ENCODE results near the gene REL. TPM values are rescaled to one million over a fixed set of nuclear protein-coding genes. Genes with fewer than 3 reads are reported as not detected.

Gene REL
- total RNA-seq, 1 experiment from 2014 or later: 6.2 TPM

DNA sequence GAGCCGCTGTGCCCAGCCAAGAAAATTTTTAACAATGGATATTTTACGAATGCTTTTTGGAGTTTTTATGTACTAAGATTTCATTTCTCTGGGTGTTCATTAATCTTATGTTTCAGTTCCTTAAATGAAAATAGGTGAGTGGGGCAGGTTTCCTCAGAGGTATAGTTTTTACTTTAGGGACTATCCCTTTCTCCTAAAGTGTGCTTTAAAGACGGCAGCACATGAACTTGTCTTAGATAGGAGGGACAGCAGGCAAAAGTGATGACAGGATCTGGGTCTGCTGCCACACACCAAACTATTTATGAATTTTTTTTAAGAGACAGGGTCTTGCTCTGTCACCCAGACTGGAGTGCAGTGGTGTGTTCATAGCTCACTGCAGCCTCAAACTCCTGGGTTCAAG is 8.0 kb upstream of the REL start:
- Histone ChIP-seq H4K20me1 (ENCODE audit: control insufficient read depth, insufficient read depth, insufficient read length) (no peaks in the 10 kb centered on the region), H3K4me1 (ENCODE audit: insufficient read depth, low read length) (no peaks in the 10 kb centered on the region), H3K27me3 (ENCODE audit: insufficient read depth, low read length) (no peaks in the 10 kb centered on the region), H3K9me3 (ENCODE audit: control insufficient read depth, low read depth, low read length) (no peaks in the 10 kb centered on the region), H3K14ac (ENCODE audit: insufficient read depth, low read length) (no peak overlapping the region), H3K4ac (ENCODE audit: low read depth, low read length) (no peak overlapping the region), H3K79me2 (ENCODE audit: insufficient read depth, low read length) (no peaks in the 10 kb centered on the region), H2BK120ac (ENCODE audit: low read depth, low read length, poor library complexity, severe bottlenecking) (no peak overlapping the region), H3K23ac (ENCODE audit: insufficient read length, low read depth, low read length) (no peak overlapping the region), H2AK5ac (ENCODE audit: insufficient read length, low read length) (no peak overlapping the region), H2BK15ac (ENCODE audit: low read depth, low read length) (no peak overlapping the region), H3K9ac (ENCODE audit: extremely low read depth, insufficient read length, low read length) (no peak overlapping the region), H3K4me2 (ENCODE audit: insufficient read depth, insufficient read length, low read length) (no peak overlapping the region), H3K27ac (ENCODE audit: insufficient read length, low read depth, low read length) (no peak overlapping the region), H2BK12ac (ENCODE audit: insufficient read length, low read depth, low read length) (no peak overlapping the region), H3K23me2 (ENCODE audit: insufficient read length, low read depth, low read length, poor library complexity, severe bottlenecking) (no peaks in the 10 kb centered on the region), H3K79me1 (ENCODE audit: insufficient read depth, low read depth, low read length, poor library complexity, severe bottlenecking) (no peaks in the 10 kb centered on the region), H3K18ac (ENCODE audit: insufficient read length, low read depth, low read length) (no peak overlapping the region), H3K56ac (ENCODE audit: insufficient read length, low read depth, low read length) (no peak overlapping the region), H4K91ac (ENCODE audit: insufficient read length, low read depth, low read length) (no peak overlapping the region), H2BK20ac (ENCODE audit: low read depth, low read length, poor library complexity, severe bottlenecking) (no peak overlapping the region), H2AFZ (ENCODE audit: low read length) (no peak overlapping the region), H4K8ac (replicated peaks; ENCODE audit: insufficient read length, low read depth, low read length) (no peak overlapping the region), H4K5ac (ENCODE audit: insufficient read length, low read depth, low read length) (no peak overlapping the region), H3T11ph (ENCODE audit: low read length) (no peak overlapping the region), H2BK5ac (ENCODE audit: insufficient read length, low read length) (no peak overlapping the region)
- Mint-ChIP-seq H3K36me3 (ENCODE audit: insufficient read depth in 1 of 3, low read depth in 3 of 3) (no peaks in the 10 kb centered on the region), H3K27ac (no peak overlapping the region), H3K4me3 (no peak overlapping the region), H3K4me1 (no peaks in the 10 kb centered on the region), H3K9me3 (no peaks in the 10 kb centered on the region; a peak in 1 of 5 replicates), H3K27me3 (ENCODE audit: low read depth) (no peaks in the 10 kb centered on the region)
- no peak for DNase-seq
- TF ChIP-seq, protein P1, sequence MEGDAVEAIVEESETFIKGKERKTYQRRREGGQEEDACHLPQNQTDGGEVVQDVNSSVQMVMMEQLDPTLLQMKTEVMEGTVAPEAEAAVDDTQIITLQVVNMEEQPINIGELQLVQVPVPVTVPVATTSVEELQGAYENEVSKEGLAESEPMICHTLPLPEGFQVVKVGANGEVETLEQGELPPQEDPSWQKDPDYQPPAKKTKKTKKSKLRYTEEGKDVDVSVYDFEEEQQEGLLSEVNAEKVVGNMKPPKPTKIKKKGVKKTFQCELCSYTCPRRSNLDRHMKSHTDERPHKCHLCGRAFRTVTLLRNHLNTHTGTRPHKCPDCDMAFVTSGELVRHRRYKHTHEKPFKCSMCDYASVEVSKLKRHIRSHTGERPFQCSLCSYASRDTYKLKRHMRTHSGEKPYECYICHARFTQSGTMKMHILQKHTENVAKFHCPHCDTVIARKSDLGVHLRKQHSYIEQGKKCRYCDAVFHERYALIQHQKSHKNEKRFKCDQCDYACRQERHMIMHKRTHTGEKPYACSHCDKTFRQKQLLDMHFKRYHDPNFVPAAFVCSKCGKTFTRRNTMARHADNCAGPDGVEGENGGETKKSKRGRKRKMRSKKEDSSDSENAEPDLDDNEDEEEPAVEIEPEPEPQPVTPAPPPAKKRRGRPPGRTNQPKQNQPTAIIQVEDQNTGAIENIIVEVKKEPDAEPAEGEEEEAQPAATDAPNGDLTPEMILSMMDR (conservative IDR thresholded peaks at IDR 0.05): no peak
- WGBS (ENCODE audit: extremely low coverage, insufficient read length, low lambda C conversion rate): no CpG with 5 or more reads among the region's 3 CpGs
